Coronary artery (tissue), 2 donors: ENCODE results near the gene DENND2A.

ENCODE experiments used
- DNase-seq: peaks from one replicate; pipeline ENCODE4 v3.0.0-alpha.2; 2017; ENCODE audit warnings: low spot score
- H3K27ac ChIP-seq, 2 donors: fragments of 200-600 bp; sonication (generic); one replicate each; pipeline ENCODE4 v1.5.1; 2016 to 2019
- H3K4me3 ChIP-seq: fragments of 200-600 bp; sonication (generic); 2 replicates; pipeline ENCODE4 v1.5.1; 2016; ENCODE audit warnings: mild to moderate bottlenecking, moderate library complexity
- CTCF ChIP-seq: fragments of 200-600 bp; sonication (generic); IDR thresholded peaks from one replicate; pipeline ENCODE4 v1.5.1; 2019; ENCODE audit warnings: antibody characterized with exemption

Gene DENND2A

GRCh38 chr7:140638173-140638791, 2.3 kb downstream of the DENND2A start:
- peak overlapping the region; percentile 81 for H3K4me3 ChIP-seq
- TF ChIP-seq CTCF, result no peak
- peak overlapping the region in 1 of 2 donors; percentile 88 for H3K27ac ChIP-seq
- DNase-seq, result no peak

- H3K4me3 ChIP-seq, result no peak overlapping the region
- DNase-seq, result no peak
- no peak for TF ChIP-seq CTCF
- peak overlapping the region in 1 of 2 donors; percentile 88 for H3K27ac ChIP-seq
Measured at GRCh38 chr7:140637400-140637799, 3.2 kb downstream of the DENND2A start.

GRCh38 chr7:140635816-140636215, 4.8 kb downstream of the DENND2A start:
- Histone ChIP-seq H3K27ac (peak overlapping the region in 1 of 2 donors; percentile 17), H3K4me3 (no peak overlapping the region)
- TF ChIP-seq CTCF, result no peak
- no peak for DNase-seq

GRCh38 chr7:140635345-140635744, 5.3 kb downstream of the DENND2A start:
- H3K4me3 ChIP-seq, result no peak overlapping the region
- no peak for DNase-seq
- H3K27ac ChIP-seq, result peak overlapping the region in 1 of 2 donors; percentile 17
- TF ChIP-seq CTCF, result no peak

GRCh38 chr7:140631602-140632001, 9.0 kb downstream of the DENND2A start:
- DNase-seq, result no peak
- Histone ChIP-seq H3K4me3 (no peak overlapping the region), H3K27ac (peak overlapping the region in 1 of 2 donors; percentile 35)
- TF ChIP-seq CTCF, result no peak

GRCh38 chr7:140631021-140631420, 9.6 kb downstream of the DENND2A start:
- Histone ChIP-seq H3K27ac (peak overlapping the region in 1 of 2 donors; percentile 35), H3K4me3 (no peak overlapping the region)
- no peak for TF ChIP-seq CTCF
- no peak for DNase-seq
